WTC11 (cell line): Measurements from ENCODE around the gene HES3. TPM values are rescaled to one million over a fixed set of nuclear protein-coding genes. Genes with fewer than 3 reads are reported as not detected.

Experiments
- ATF2 ChIP-seq: sonication (generic); formaldehyde crosslinking; IDR thresholded peaks from 2 replicates; pipeline ENCODE4 v1.8.1; 2022; ENCODE audit warnings: low read depth, missing genetic modification reagents, borderline replicate concordance
- CDX4 ChIP-seq: fragments of 250-450 bp; sonication (Bioruptor Pico); IDR thresholded peaks from 2 replicates; pipeline ENCODE4 v1.9.0; 2021; ENCODE audit warnings: moderate library complexity, mild to moderate bottlenecking, inconsistent platforms, borderline replicate concordance
- CTCF ChIP-seq: fragments of 200-600 bp; IDR thresholded peaks from 2 replicates; pipeline ENCODE4 v1.8.0; 2022; ENCODE audit warnings: antibody characterized with exemption
- E2F4 ChIP-seq: sonication (generic); formaldehyde crosslinking; IDR thresholded peaks from 2 replicates; pipeline ENCODE4 v1.8.1; 2022; ENCODE audit warnings: low read depth, mild to moderate bottlenecking, moderate library complexity, missing genetic modification reagents, borderline replicate concordance
- EMX1 ChIP-seq: fragments of 250-450 bp; sonication (Bioruptor Pico); IDR thresholded peaks from 2 replicates; pipeline ENCODE4 v1.8.0; 2021; ENCODE audit warnings: mild to moderate bottlenecking
- FOXP4 ChIP-seq: sonication (generic); formaldehyde crosslinking; IDR thresholded peaks from 2 replicates; pipeline ENCODE4 v1.8.0; 2022; ENCODE audit warnings: mild to moderate bottlenecking, missing genetic modification reagents
- HMGXB4 ChIP-seq: sonication (generic); formaldehyde crosslinking; IDR thresholded peaks from 2 replicates; pipeline ENCODE4 v1.8.1; 2023; ENCODE audit warnings: mild to moderate bottlenecking, moderate library complexity, missing genetic modification reagents
- IRF2 ChIP-seq: sonication (generic); formaldehyde crosslinking; IDR thresholded peaks from 2 replicates; pipeline ENCODE4 v1.8.0; 2022; ENCODE audit warnings: low read depth, missing genetic modification reagents, borderline replicate concordance
- MLX ChIP-seq: sonication (generic); formaldehyde crosslinking; IDR thresholded peaks from 2 replicates; pipeline ENCODE4 v1.8.1; 2023; ENCODE audit warnings: mild to moderate bottlenecking, missing genetic modification reagents, moderate library complexity
- MXD4 ChIP-seq: fragments of 250-450 bp; sonication (Bioruptor Pico); IDR thresholded peaks from 2 replicates; pipeline ENCODE4 v1.8.0; 2021; ENCODE audit warnings: mild to moderate bottlenecking, moderate library complexity, borderline replicate concordance
- NFE2L1 ChIP-seq: sonication (generic); formaldehyde crosslinking; IDR thresholded peaks from 2 replicates; pipeline ENCODE4 v1.8.1; 2023; ENCODE audit warnings: missing genetic modification reagents
- NR2C2 ChIP-seq: sonication (generic); formaldehyde crosslinking; IDR thresholded peaks from 2 replicates; pipeline ENCODE4 v1.8.0; 2022; ENCODE audit warnings: mild to moderate bottlenecking, missing genetic modification reagents
- NR3C1 ChIP-seq: sonication (generic); formaldehyde crosslinking; conservative IDR thresholded peaks from 2 replicates; pipeline ENCODE4 v1.8.1; 2023; ENCODE audit warnings: low read depth, mild to moderate bottlenecking, missing genetic modification reagents
- PRDM15 ChIP-seq: sonication (generic); formaldehyde crosslinking; IDR thresholded peaks from 2 replicates; pipeline ENCODE4 v1.8.0; 2022; ENCODE audit warnings: missing genetic modification reagents
- RORB ChIP-seq: fragments of 250-450 bp; sonication (Bioruptor Pico); IDR thresholded peaks from 2 replicates; pipeline ENCODE4 v1.9.0; 2021; ENCODE audit warnings: mild to moderate bottlenecking
- SMAD4 ChIP-seq: sonication (generic); formaldehyde crosslinking; IDR thresholded peaks from 2 replicates; pipeline ENCODE4 v1.8.0; 2022; ENCODE audit warnings: mild to moderate bottlenecking, missing genetic modification reagents
- SP1 ChIP-seq: sonication (generic); formaldehyde crosslinking; conservative IDR thresholded peaks from 2 replicates; pipeline ENCODE4 v1.8.1; 2022; ENCODE audit warnings: missing genetic modification reagents
- TCF7 ChIP-seq: sonication (generic); formaldehyde crosslinking; IDR thresholded peaks from 2 replicates; pipeline ENCODE4 v1.8.0; 2022; ENCODE audit warnings: mild to moderate bottlenecking, low read depth, missing genetic modification reagents, moderate library complexity
- ZNF138 ChIP-seq: sonication (generic); formaldehyde crosslinking; conservative IDR thresholded peaks from 2 replicates; pipeline ENCODE4 v1.8.1; 2022; ENCODE audit warnings: mild to moderate bottlenecking, moderate library complexity, missing genetic modification reagents
- ZNF219 ChIP-seq: sonication (generic); formaldehyde crosslinking; IDR thresholded peaks from 2 replicates; pipeline ENCODE4 v1.8.0; 2023; ENCODE audit warnings: missing genetic modification reagents, mild to moderate bottlenecking, borderline replicate concordance
- ZNF281 ChIP-seq: sonication (generic); formaldehyde crosslinking; IDR thresholded peaks from 2 replicates; pipeline ENCODE4 v1.8.0; 2023; ENCODE audit warnings: mild to moderate bottlenecking, missing genetic modification reagents
- total RNA-seq: library from RNA; stranded (reverse); gene quantifications from 3 replicates; pipeline ENCODE4 v1.2.3, GENCODE V29; 2021

Gene HES3
- total RNA-seq, 1 experiment from 2014 or later: 74.7 TPM

GRCh38 chr1:6245086-6245868 lies 1.3 kb downstream of the HES3 start (continued):
- peak; percentile 97 for TF ChIP-seq TCF7 (CRISPR knock-in tag)
- no peak for TF ChIP-seq EMX1 (CRISPR knock-in tag)
- TF ChIP-seq ZNF138: no peak
- TF ChIP-seq ATF2: peak; percentile 86; the same call in 1 of the 2 replicates
- TF ChIP-seq E2F4: peak; percentile 91
- TF ChIP-seq CTCF: peak; percentile 39; the same call in 1 of the 2 replicates
- TF ChIP-seq ZNF281 (CRISPR knock-in tag): peak; percentile 96
- TF ChIP-seq IRF2 (CRISPR knock-in tag): peak; percentile 60; the same call in 1 of the 2 replicates
- TF ChIP-seq ZNF219 (CRISPR knock-in tag): peak; percentile 98
- peak; percentile 85 for TF ChIP-seq SP1
- TF ChIP-seq NR3C1 (CRISPR knock-in tag): peak; percentile 84; the same call in 1 of the 2 replicates
- TF ChIP-seq SMAD4 (CRISPR knock-in tag): peak; percentile 96
- no peak for TF ChIP-seq MXD4 (CRISPR knock-in tag)
- TF ChIP-seq NFE2L1 (CRISPR knock-in tag): peak; percentile 94
- peak; percentile 97 for TF ChIP-seq HMGXB4 (CRISPR knock-in tag)
- no peak for TF ChIP-seq RORB (CRISPR knock-in tag)
- peak; percentile 99 for TF ChIP-seq FOXP4 (CRISPR knock-in tag)
- TF ChIP-seq CDX4: no peak
- peak; percentile 62 for TF ChIP-seq PRDM15 (CRISPR knock-in tag)
- peak; percentile 97 for TF ChIP-seq MLX
- peak; percentile 80 for TF ChIP-seq NR2C2 (CRISPR knock-in tag)
